SU-DHL-6 (cell line): Measurements from ENCODE around the gene LCNL1.

Experiments used
- CTCF ChIP-seq: fragments of 200-600 bp; sonication (generic); IDR thresholded peaks from one replicate; pipeline ENCODE4 v1.5.1; 2017; ENCODE audit warnings: antibody characterized with exemption, mild to moderate bottlenecking, low read length, moderate library complexity; ENCODE audit not compliant: insufficient read depth, poor library complexity, severe bottlenecking
- EZH2phosphoT487 ChIP-seq: fragments of 200-600 bp; sonication (generic), shearing (Covaris generic); conservative IDR thresholded peaks from 2 replicates; pipeline ENCODE4 v1.6.1; 2018; ENCODE audit warnings: mild to moderate bottlenecking, antibody characterized with exemption, low read length, moderate library complexity, mixed read lengths

- no peak for TF ChIP-seq EZH2phosphoT487
- no peak for TF ChIP-seq CTCF
Observed at GRCh38 chr9:137001857-137002645, 19.3 kb downstream of the LCNL1 start.
